Pancreas (tissue), 10 donors: ENCODE data around the gene PPP1R3A. TPM values are rescaled to one million over a fixed set of nuclear protein-coding genes. Genes with fewer than 3 reads are reported as not detected.

ENCODE experiments used
- ATAC-seq, 4 donors: fragments of 200-7000 bp; cut with Tn5 transposase; one replicate each; pipeline versions ENCODE4 v1.8.0 to v1.9.1; 2020; ENCODE audit warnings: mild to moderate bottlenecking in 4 of 4, moderate library complexity in 4 of 4
- DNase-seq, 6 donors: peaks; one replicate each; pipeline ENCODE4 v3.0.0-alpha.2; 2020
- FAIRE-seq: peaks from 2 replicates; lab custom pipeline; 2012; peaks lifted over from hg19 to GRCh38; lab: Jason Lieb, UNC
- H3K27ac ChIP-seq, 4 donors: fragments of 200-600 bp; sonication (generic); 1 replicate in 3 of 4; 2 replicates in 1 of 4; pipeline versions ENCODE4 v1.5.0 to v1.8.0; 2020
- H3K27me3 ChIP-seq, 4 donors: fragments of 200-600 bp; one replicate each; pipeline ENCODE4 v1.8.0; 2021
- H3K36me3 ChIP-seq, 3 donors: fragments of 200-600 bp; sonication (generic) in 1 of 3; one replicate each; pipeline versions ENCODE4 v1.5.0 to v1.8.0; 2020 to 2021
- H3K4me1 ChIP-seq, 3 donors: fragments of 200-600 bp; one replicate each; pipeline ENCODE4 v1.8.0; 2021
- H3K4me3 ChIP-seq, 4 donors: fragments of 200-600 bp; sonication (generic) in 2 of 4; one replicate each; pipeline versions ENCODE4 v1.5.0 to v1.8.0; 2020 to 2021
- H3K9me3 ChIP-seq, 4 donors: fragments of 200-600 bp; one replicate each; pipeline ENCODE4 v1.8.0; 2021
- CTCF ChIP-seq, 4 donors: fragments of 200-600 bp; sonication (generic) in 3 of 4; IDR thresholded peaks; one replicate each; pipeline versions ENCODE4 v1.5.0 to v1.8.0; 2021; ENCODE audit warnings: antibody characterized with exemption in 4 of 4
- WGBS, 2 donors: extraction: QIAGEN DNeasy Blood & Tissue Kit; methylation state at CpG; one replicate each; pipeline ENCODE4 v1.1.7; 2013; 5-methylcytosine and 5-hydroxymethylcytosine counted together
- intact Hi-C, 3 donors: fragments of 100-400 bp; cut with DNase I; formaldehyde crosslinking; loops; one replicate each; pipeline versions ENCODE4 v1.11.1 to v1.14.2; 2022
- polyA plus RNA-seq, 2 donors: library from polyadenylated mRNA; stranded (reverse); fragments of 200-250 nt; gene quantifications; one replicate each; pipeline ENCODE4 v1.2.3, GENCODE V29; 2013
- total RNA-seq, 6 donors: library from RNA; stranded (reverse); fragmentation: NEBNext Ultra II Directional in 4 of 6; extraction: Animal tissue kit (Norgen Biotek cat#: 25700) in 4 of 6; gene quantifications; one replicate each; pipeline versions ENCODE4 v1.2.1 to v1.2.4, GENCODE V29; 2021 to 2023
- donor health status: healthy with polysubstance abuse.
- donor health status: DM: no; HTN: no; CAD: no; lungs with moderate emphysema.
- donor health status: DM: no; HTN: no; CAD: no.
- donor health status: control.
- donor health status: control.
- donor health status: Bipolar disorder and iron deficiency.
- donor health status: DM: yes; HTN: yes; CAD: no.
- donor health status: DM: no; HTN: no; CAD: no.
- donor health status: DM: no; HTN: no; CAD: no.
- donor health status: DM: yes; HTN: yes; CAD: no.

The PPP1R3A gene
- total and polyA plus RNA-seq, 8 donors = 0.08 TPM; not detected in 7

- 34 to 42% methylated on average over 3 of the region's 3 CpGs for WGBS, 2 donors
- no peak for DNase-seq
- intact Hi-C loops = no loop called here
Measured at GRCh38 chr7:113840954-113841353, 77.9 kb downstream of the PPP1R3A start.

DNA sequence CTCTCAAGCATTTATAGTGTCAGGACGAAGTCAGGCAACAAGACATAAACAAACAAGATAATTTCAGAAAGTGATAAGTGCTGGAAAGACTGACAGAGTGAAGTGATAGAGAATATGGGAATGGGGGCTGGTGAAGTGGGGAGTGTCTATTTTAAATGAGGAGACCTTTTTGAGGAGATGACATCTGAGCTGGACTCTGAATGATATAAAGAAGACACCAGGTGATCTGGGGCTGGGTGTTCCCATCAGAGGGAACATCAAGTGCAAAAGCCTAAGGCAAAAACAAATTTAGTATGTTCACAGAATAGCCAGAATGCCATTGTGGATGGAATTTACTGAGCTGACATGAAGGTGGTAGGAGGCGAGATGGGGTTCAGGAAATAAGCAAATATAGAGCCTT, 83.4 kb downstream of the PPP1R3A start:
- H3K4me1 ChIP-seq = no peaks in the 10 kb centered on the region
- no peak overlapping the region for H3K27ac ChIP-seq
- H3K36me3 ChIP-seq = no peaks in the 10 kb centered on the region
- ATAC-seq = no peak
- no peak for FAIRE-seq
- WGBS, 2 donors = 40 to 51% methylated on average over 2 of the region's 2 CpGs
- H3K9me3 ChIP-seq = no peaks in the 10 kb centered on the region
- TF ChIP-seq CTCF (IDR thresholded peaks at IDR 0.05) = no peak
- no peak for DNase-seq
- intact Hi-C loops = no loop called here
- H3K4me3 ChIP-seq = no peak overlapping the region
- H3K27me3 ChIP-seq = no peaks in the 10 kb centered on the region

More at GRCh38 chr7:113840954-113841353, 77.9 kb downstream of the PPP1R3A start:
- no peaks in the 10 kb centered on the region for H3K9me3 ChIP-seq
- H3K36me3 ChIP-seq = no peaks in the 10 kb centered on the region
- no peak overlapping the region for H3K4me3 ChIP-seq
- H3K27ac ChIP-seq = no peak overlapping the region
- no peak for ATAC-seq
- TF ChIP-seq CTCF (IDR thresholded peaks at IDR 0.05) = no peak
- FAIRE-seq = no peak
- H3K4me1 ChIP-seq = no peaks in the 10 kb centered on the region
- H3K27me3 ChIP-seq = no peaks in the 10 kb centered on the region

DNA sequence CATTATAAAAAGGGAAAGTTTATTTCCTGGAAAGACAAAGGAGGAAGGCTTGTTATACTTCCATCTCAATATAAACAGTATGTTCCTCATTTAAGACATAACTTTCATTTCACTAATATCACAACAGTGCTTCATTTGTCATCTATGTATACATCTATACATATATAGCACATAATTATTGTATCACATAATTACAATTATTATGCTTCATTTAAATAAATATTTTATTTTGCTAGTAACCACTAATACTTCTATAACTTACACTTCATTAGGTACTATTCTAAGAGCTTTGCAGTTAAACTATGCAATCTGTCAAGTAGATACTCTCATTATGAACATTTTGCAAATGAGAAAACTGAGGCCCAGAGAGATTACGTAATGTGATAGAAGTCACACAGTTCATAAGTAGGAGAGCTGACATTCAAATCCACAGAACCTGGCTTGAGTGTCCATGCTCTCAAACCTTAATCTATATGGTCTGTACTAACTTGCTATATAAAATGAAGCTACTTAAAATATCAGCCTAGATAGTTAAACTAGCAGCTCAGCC, 86.5 kb downstream of the PPP1R3A start:
- no peak for DNase-seq
- no peaks in the 10 kb centered on the region for H3K36me3 ChIP-seq
- intact Hi-C loops = no loop called here
- H3K4me1 ChIP-seq = no peaks in the 10 kb centered on the region
- TF ChIP-seq CTCF (IDR thresholded peaks at IDR 0.05) = no peak
- H3K27me3 ChIP-seq = no peaks in the 10 kb centered on the region
- no peak for FAIRE-seq
- H3K9me3 ChIP-seq = no peaks in the 10 kb centered on the region
- WGBS, 2 donors = 87 to 92% methylated on average over 1 of the region's 1 CpG
- H3K4me3 ChIP-seq = no peak overlapping the region
- no peak for ATAC-seq
- no peak overlapping the region for H3K27ac ChIP-seq

DNA sequence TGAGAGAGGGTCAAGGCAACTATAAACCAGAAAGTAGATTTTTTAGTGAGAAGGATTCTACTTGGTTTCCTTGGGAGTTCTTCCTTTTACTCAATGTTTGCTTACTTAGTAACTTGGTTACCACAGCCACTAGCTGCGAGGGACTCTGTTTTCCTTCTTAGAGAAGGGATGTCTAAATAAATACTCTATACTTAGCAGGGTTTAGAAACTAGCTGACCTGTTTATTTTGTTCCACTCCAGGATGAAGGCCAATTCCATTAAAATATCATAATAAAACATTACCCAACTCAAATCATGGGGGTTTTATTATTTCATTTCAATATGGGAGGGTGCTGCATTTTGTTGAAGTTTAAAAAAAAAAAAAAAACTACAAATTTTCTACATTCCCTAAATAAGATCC, 87.3 kb downstream of the PPP1R3A start:
- ATAC-seq (peak in 1 of 4 donors; percentile 32), DNase-seq (no peak), FAIRE-seq (peak; percentile 82)
- Histone ChIP-seq H3K4me1 (no peaks in the 10 kb centered on the region), H3K9me3 (no peaks in the 10 kb centered on the region), H3K27ac (no peak overlapping the region), H3K27me3 (no peaks in the 10 kb centered on the region), H3K36me3 (no peaks in the 10 kb centered on the region), H3K4me3 (no peak overlapping the region)
- intact Hi-C loops = no loop called here
- WGBS, 2 donors = 17 to 21% methylated on average over 1 of the region's 1 CpG
- no peak for TF ChIP-seq CTCF (IDR thresholded peaks at IDR 0.05)

DNA sequence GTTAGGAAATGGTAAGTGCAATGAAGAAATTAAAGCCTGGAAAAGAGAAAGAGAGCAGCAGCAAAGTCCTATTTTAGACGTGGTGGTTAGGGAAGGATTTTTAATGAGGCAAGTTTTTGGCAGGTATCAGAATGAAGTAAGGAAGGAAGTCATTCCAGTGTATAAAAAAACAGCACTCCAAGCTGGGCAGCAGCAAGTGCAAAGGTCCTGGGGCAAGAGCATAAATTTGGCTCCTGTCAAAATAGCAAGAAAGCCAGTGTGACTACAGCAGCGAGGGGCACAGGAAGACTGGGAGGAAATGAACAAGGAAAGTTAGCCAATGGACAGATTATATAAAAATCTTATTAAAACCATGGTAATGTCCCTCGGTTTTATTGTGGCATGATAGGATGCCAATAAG, 90.2 kb downstream of the PPP1R3A start:
- Histone ChIP-seq H3K36me3 (no peaks in the 10 kb centered on the region), H3K27me3 (no peaks in the 10 kb centered on the region), H3K27ac (no peak overlapping the region), H3K9me3 (no peaks in the 10 kb centered on the region), H3K4me1 (no peaks in the 10 kb centered on the region), H3K4me3 (no peak overlapping the region)
- 44 to 52% methylated on average over 3 of the region's 3 CpGs for WGBS, 2 donors
- intact Hi-C loops = no loop called here
- no peak for TF ChIP-seq CTCF (IDR thresholded peaks at IDR 0.05)
- ATAC-seq = no peak
- DNase-seq = no peak
- no peak for FAIRE-seq
